IPS-NIHi7 (cell line): ENCODE measurements around the gene ARHGEF6.

Experiments used
- DNase-seq: peaks from one replicate; pipeline ENCODE4 v3.0.0; 2012; ENCODE audit warnings: mixed read lengths; ENCODE audit errors: extremely low spot score

Gene ARHGEF6

GRCh38 chrX:136745215-136746173 lies 35.2 kb downstream of the ARHGEF6 start:
- no peak for DNase-seq

DNA sequence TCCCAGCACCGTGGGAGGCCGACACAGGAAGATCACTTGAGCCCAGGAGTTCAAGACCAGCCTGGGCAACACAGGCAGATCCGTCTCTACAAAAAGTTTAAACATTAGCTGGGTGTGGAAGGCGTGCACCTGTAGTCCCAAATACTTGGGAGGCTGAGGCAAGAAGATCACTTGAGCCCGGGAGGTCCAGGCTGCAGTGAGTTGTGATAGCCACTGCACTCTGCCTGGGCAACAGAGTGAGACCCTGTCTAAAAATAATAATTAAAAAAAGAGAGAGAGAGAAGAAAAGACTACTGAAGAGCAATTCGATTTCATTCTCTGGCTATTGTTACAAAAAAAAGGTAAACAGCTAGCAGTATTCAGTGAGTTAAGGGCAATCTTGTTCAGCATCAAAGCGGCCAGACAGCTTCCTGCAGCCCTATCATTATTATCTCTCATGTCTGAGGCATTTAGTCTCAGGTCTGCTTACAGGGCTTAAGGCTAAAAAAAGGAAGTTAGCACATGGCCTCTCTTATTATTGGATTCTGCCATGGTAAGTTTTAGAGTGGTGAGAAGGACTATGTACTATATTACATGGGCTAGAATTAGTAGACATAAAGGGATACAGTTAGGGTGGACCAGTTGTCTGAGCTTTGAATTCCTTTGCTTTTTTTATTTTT lies 37.9 kb downstream of the ARHGEF6 start:
- no peak for DNase-seq

DNA sequence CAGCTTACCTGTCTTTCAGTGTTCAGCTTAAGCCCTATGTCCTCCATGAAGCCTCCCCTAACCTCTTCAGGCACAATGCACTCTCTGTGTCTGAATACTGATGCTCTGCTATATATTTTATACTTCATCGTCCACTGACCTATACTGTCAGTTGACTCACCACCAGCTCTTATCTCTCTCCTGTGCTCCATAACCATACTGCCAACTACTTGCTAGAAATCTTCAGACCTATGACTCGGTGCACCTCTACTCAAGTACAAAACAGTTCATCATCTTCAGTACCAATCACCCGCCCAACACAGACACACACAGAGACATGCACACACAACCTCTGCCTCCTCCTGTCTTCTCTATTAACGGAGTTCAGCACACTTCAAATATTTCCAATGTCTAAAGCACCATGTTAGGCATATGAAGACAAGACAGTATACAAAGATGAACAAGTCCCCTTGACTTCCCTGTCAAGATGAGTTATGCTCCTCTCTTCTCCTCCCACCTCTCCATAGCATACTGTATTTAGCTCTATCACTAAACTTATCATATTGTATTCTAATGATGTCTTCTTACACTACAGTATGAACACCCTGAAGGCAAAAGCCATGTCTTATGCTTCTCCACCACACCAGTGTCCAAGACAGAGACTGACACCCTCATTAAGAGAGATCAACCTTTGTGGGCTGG lies 42.5 kb downstream of the ARHGEF6 start:
- no peak for DNase-seq

GRCh38 chrX:136736690-136737089 lies 44.0 kb downstream of the ARHGEF6 start:
- no peak for DNase-seq

DNA sequence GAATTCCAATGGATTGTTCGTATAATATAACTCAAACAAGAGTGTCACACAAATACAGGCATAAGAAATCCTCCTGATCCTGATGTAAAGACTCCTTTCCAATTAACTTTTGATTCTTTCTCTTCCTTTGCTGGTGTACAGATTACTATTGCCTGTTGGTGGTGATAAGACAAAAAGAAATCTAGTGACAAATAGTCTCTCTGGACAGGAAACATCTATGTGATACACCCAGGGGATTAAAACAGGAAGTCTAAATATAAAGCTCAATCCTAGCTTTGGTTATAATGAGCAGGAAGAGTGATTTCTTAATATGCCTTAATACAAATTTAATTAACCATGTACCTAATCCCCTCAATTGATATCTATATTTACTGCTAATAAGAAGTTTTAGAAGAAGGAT lies 45.1 kb downstream of the ARHGEF6 start:
- DNase-seq, result no peak

GRCh38 chrX:136733613-136734012 lies 47.1 kb downstream of the ARHGEF6 start:
- DNase-seq, result no peak

- no peak for DNase-seq
These were observed 48.9 kb downstream of the ARHGEF6 start for GRCh38 chrX:136731798-136732197.

DNA sequence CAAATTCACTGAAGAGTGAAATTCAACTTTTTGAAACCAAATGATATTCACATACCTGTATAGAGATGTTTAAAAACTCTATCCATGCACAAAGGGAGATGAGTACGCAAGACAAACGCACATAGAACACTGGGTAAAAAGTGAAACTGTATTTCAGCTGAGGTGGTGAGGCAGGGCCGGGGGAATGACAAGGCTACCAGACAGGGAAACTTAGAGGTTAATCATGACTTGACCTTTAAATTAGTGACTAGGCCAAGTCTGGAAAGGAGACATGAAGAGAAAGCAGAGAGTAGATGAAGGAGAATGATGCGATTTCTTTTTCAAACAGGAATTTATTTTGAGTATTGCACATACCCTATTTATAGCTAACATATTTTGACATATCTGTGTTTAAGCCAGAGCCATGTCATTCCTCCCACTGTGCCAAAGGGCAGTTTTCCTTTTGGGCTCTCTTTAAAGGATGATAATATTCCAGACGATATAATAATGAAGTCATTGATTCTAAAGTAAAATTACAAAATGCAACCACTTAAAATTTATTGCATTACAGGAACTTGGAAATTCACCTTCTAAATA lies 49.4 kb downstream of the ARHGEF6 start:
- DNase-seq, result no peak

- no peak for DNase-seq
These were observed 52.3 kb downstream of the ARHGEF6 start for GRCh38 chrX:136728393-136728792.

GRCh38 chrX:136725441-136726104 lies 55.2 kb downstream of the ARHGEF6 start:
- no peak for DNase-seq

DNA sequence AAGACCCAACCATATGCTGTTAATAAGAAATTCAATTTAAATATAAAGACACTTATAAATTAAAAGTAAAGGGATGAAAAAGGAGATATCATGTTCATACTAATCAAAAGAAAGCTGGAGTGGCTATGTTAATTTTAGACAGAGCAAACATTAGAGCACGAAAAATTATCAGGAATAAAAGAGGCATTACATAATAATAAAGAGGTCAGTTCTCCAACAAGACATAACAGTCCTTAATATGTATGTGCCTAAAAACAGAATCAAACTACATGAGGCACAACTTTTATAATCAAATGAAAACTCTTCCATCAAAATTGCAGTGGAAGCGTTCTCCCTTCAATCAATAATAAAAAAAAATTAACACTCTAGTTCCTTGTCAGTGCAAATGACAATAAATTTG lies 62.6 kb downstream of the ARHGEF6 start:
- no peak for DNase-seq

- DNase-seq, result no peak
These were observed 65.8 kb downstream of the ARHGEF6 start for GRCh38 chrX:136714626-136715599.

DNA sequence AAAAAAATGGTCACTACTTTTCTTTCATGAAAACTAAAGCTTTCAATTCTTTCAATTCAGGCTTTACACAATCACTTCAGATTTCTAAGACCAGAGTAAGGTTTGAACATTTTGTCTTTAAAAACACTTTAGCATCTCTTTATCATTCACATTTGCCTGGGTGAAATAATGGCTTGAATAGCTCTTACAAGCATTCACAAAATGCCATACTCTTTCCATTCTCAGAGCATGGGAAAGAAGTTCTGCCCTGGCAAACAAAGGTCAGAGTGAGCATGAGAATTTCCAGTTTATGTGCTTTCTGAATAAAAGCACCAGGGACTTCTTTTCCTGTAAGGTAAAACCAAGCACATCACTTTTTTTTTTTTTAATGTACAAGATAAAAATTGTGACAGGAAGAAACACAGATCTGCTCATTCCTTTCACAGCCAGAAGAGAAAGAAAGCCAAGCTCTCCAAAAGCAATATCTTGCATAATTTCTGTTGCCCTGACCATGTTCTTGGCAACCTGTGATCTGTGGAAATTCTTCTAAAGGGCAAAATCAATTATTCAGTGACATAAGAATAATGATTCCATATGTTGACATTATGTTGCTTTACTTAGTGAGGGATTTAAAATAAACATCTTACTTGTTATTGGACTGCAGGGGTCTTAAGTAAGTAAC lies 68.0 kb downstream of the ARHGEF6 start:
- no peak for DNase-seq

DNA sequence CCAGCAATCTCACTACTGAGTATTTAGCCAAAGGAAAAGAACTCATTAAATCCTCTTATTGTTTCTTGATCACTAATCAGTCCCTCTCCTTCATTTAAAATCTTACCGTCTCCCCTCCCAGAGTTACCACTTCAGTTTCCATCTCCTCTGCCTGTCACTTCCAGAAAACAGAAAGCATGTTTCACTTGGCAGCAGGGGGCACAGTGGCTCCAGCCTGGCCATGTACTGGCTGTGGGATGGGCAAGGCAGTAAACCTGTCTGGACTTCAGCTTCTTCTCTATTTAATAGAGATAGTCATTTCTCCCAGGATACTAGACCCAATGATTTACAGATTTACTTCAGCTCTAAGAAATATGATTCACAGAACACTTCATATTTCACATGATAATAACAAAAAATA lies 69.6 kb downstream of the ARHGEF6 start:
- peak; percentile 54 for DNase-seq

- DNase-seq, result no peak
These were observed 70.3 kb downstream of the ARHGEF6 start for GRCh38 chrX:136710325-136710951.

DNA sequence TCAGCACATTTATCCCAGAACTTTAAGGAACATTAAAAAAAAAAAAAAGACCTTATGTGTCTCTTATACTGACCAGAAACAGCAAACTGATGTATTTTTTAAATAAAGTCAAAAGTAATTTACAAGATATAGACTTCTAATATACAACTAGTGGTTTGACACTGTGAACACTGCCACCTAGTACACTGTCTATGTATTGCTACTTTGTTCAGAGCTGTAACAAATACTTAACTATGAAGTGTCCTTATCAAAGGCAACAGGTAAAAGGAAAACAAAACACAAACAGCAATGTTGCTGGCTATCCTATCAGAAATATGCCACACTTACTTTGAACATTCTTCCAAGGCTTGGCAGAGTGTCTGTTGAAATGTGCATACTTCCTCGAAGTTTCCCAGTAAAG lies 72.4 kb downstream of the ARHGEF6 start:
- DNase-seq, result no peak

GRCh38 chrX:136697156-136697555 lies 83.6 kb downstream of the ARHGEF6 start:
- DNase-seq, result no peak

DNA sequence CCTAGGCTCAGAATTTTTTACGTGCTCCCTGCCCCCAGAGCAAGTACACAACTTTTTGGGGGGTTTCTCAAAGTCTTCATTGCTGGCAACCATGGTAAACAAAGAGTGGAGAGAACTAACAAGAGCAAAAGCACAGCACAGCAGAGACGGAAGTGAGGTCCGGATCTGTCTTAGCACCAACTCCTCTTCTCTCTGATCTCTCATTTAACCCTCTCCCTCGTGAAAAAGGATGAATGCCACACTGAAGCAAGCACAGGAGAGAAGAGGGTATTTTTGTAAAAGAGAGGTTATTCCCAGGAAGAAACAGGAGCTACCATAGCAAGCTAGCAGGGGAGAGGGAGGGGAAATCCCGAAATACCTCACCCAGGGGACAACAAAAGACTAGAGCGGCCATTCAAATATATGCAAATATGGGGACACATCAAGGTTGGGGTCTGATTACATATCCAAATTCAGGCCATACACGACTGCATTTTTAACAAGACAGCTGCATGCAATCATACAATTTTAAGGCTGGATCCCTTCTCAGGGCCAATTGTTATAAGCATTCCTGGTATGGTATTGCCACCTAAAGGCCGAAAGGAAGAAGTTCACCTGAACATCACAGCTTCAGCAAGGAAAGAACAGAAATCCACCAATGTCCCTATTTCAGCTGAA lies 86.2 kb downstream of the ARHGEF6 start:
- DNase-seq, result peak; percentile 61

DNA sequence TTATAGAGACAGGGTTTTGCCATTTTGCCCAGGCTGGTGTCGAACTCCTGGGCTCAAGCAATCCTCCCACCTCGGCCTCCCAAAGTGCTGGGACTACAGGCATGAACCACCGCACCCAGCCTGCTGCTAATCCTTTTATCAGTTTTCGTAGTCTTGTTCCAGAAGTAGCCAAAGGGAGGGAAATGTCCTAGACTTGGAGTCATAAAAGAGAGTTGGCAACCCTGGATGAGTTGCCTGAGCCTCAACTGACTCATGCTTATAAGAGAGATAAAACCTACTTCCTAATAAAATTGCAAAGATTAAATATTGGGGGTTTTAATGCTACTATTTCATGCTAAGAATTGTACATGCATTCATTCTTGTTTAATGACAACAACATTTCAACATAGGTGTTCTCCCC lies 88.5 kb downstream of the ARHGEF6 start:
- DNase-seq, result no peak
